ENCODE data around the gene CHTOP.

CHTOP gene

GRCh38 chr1:153612755-153613331 lies 21.0 kb upstream of the CHTOP start, which contains the start of gene S100A16:
Gene S100A16 (minus strand): TSS chr1:153613137. CDS start chr1:153608151, 4,986 bp downstream.
- no peak for DNase-seq (ENCODE audit: low read depth in 2 of 2)

GRCh38 chr1:153613406-153613805 lies 20.5 kb upstream of the CHTOP start:
- no peak for DNase-seq (ENCODE audit: low read depth in 2 of 2)

- no peak for DNase-seq (ENCODE audit: low read depth in 2 of 2)
Observed at GRCh38 chr1:153614189-153614900, 19.5 kb upstream of the CHTOP start.

DNA sequence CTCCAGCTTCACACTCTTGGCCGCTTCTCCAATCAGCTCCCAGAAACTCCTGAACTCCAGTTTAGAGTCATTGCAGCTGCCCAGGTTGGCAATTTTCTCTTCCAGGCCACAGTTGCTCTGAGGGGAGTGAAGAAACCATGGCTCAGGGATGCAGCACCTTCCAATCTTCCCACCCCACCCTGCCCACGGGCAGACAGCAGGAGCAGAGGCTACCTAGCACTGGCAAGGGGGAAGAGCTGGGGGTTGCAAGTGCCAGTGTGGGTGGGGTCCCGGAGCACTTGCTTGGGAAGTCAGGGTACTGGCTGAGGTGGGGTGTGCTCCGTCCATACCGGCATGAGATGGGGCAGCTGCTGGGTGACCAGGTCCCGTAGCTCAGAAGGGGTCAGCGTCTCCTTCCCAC lies 19.0 kb upstream of the CHTOP start:
- no peak for DNase-seq (ENCODE audit: low read depth in 2 of 2)

DNA sequence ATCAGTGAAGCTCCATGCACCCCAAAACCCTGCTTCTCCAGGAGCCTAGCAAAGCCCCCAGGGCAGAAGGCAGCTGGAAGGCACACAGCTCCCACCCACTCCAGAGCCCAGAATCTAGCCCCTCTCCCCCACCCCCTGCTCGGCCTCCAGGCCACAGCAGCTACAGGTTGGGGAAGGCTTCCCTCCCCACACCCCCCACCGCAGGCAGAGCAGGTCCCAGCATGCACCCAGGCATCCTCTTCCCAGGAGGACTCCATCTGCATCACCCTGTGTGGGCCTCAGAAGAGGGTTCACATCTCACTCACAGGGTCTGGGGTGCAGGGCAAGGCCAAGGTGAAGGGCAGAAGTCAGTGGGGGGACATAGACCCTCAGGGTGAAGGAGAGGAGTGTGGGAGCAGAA lies 18.5 kb upstream of the CHTOP start:
- DNase-seq (ENCODE audit: low read depth in 2 of 2), result no peak

GRCh38 chr1:153616144-153616916 lies 17.5 kb upstream of the CHTOP start, which contains the start of gene S100A14:
Gene S100A14 (minus strand): TSS chr1:153616325. CDS start chr1:153615858, 467 bp downstream.
- DNase-seq (ENCODE audit: low read depth in 2 of 2), result no peak

DNA sequence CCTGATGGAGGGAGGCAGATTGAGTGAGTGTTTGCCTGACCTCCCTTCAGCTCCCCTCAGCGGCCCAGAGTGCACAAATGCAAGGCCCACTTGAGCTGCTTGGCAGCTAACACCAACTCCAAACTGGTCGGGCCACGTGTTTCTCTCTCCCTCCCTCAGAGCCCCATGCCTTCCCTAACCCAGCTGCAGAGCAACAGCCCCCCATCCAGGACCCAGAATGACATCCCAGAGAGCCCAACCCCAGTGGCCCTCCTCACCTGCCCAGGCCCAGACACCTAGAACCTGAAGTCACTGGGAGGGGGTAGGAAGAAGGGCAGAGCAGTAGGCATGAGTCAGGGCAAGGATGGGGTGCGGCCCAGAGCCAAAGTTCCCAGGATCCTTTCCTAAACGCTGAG lies 17.0 kb upstream of the CHTOP start:
- no peak for DNase-seq (ENCODE audit: low read depth in 2 of 2)

DNA sequence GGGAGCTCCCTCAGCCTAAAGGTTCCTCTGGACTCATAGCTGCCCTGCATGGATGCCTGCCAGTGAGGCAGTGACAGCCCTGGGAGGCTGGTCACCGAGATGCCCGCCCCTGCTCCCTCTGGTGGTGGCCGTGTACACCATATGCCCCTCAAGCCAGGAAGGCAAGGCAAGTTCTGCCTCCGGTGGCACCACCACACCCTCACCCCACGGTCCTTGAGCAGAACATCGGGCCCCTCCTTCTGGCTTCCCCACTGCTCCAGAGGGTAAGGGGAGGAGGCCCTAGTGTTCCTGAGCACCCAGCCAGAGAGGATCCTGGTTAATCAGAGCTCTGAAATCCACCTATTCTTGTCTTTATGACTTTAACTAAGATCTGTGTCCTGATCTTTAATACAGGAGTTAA lies 16.2 kb upstream of the CHTOP start:
- DNase-seq (ENCODE audit: low read depth in 2 of 2), result peak in 1 of 2 donors; percentile 43

- DNase-seq (ENCODE audit: low read depth in 2 of 2), result no peak
Observed at GRCh38 chr1:153619171-153619570, 14.7 kb upstream of the CHTOP start.

DNA sequence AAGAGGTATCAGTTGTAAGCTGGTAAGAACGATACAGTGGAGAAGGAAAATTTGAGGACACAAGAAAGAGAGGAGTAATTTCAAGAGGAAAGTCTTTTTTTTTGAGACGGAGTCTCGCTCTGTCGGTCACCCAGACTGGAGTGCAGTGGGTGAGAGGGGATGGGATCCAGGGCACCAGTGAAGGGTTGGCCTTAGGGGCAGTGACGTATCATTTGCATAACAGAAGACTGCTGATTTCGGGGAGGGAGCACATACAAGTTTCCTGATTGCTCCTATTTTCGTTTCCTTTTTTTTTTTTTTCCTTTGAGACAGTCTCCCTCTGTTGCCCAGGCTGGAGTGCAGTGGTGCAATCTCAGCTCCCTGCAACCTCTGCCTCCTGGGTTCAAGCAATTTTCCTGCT lies 10.8 kb upstream of the CHTOP start:
- DNase-seq (ENCODE audit: low read depth in 2 of 2), result no peak

GRCh38 chr1:153624965-153625611 lies 8.8 kb upstream of the CHTOP start:
- DNase-seq (ENCODE audit: low read depth in 2 of 2), result no peak

DNA sequence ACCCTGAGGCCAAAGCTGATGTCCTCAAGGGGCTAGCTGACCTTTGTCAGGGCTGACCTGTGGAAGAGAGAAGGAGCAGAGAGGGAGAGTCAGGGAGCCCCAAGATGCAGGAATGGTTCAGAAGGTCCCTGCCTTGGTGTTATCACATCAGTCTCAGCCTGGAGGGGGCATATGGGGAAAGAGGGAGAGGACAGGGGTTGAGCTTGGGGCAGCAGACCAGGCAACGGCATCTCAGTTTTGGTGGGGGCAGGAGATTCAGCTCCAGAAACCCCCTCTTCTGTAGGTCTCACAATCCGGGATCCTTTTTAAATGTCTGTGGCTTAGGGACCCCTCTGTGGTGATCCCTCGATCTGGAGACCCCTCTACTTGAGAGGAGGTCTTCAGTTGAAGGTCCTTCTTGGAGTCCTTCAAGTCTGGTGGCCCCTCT lies 7.4 kb upstream of the CHTOP start:
- no peak for DNase-seq (ENCODE audit: low read depth in 2 of 2)

- no peak for DNase-seq (ENCODE audit: low read depth in 2 of 2)
Observed at GRCh38 chr1:153626904-153627714, 6.8 kb upstream of the CHTOP start, which contains the start of gene S100A13. Gene S100A13 (minus strand): TSS chr1:153627505. CDS start chr1:153626472, 1,033 bp downstream.

- DNase-seq (ENCODE audit: low read depth in 2 of 2), result no peak
Observed at GRCh38 chr1:153627715-153628626, 5.9 kb upstream of the CHTOP start, which contains the start of gene S100A1. Gene S100A1 (plus strand): TSS chr1:153628434. CDS start chr1:153630522, 2,088 bp downstream.

- DNase-seq (ENCODE audit: low read depth in 2 of 2), result no peak
Observed at GRCh38 chr1:153628638-153629342, 5.1 kb upstream of the CHTOP start.

GRCh38 chr1:153629343-153629665 lies 4.6 kb upstream of the CHTOP start:
- DNase-seq (ENCODE audit: low read depth in 2 of 2), result no peak

DNA sequence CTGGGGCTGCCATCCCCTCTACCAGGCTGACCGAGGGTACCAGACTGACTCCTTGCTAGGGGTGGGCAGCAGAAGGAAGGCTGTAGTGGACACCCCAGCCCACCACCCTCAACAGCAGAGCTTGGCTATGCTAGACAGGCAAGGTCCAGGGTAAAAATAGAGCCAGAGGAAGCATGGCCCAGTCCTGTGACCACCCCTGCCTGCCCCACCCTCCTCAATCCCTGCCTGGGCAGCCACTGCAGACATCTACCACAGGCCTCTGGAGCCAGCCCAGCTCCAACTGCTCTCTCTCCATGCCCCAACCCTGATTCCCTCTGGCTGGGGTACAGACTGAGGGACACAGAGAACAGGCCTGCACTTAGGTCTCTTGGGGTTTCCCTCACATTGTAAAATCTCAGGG lies 3.9 kb upstream of the CHTOP start:
- DNase-seq (ENCODE audit: low read depth in 2 of 2), result no peak

DNA sequence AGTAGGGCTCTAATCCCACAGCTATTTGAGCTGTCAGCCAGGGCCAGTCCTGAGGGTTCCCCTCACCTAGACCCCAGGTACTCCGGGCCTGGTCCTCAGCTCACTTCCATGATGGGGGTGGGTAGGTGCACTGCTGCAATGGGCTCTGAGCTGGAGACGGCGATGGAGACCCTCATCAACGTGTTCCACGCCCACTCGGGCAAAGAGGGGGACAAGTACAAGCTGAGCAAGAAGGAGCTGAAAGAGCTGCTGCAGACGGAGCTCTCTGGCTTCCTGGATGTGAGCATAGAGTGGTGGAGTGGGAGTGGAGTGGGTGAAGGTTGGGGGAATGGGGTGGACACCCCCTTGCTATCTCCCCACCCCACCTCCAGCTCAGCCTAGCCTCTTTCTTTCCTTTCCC lies 3.5 kb upstream of the CHTOP start:
- no peak for DNase-seq (ENCODE audit: low read depth in 2 of 2)

All from stimulated activated CD8-positive, alpha-beta memory T cell treated with anti-CD3 and anti-CD28 coated beads, Interleukin-2, amount 100 ng/mL, for 1 hour (primary cell).